Epithelial cell of proximal tubule (primary cell): Measurements from ENCODE around the gene DPYD. TPM values are rescaled to one million over a fixed set of nuclear protein-coding genes. Genes with fewer than 3 reads are reported as not detected.

ENCODE experiments used
- DNase-seq: peaks from one replicate; pipeline ENCODE4 v3.0.0-alpha.2; 2011; ENCODE audit warnings: low read depth
- H3K4me3 ChIP-seq: 2 replicates; pipeline ENCODE4 v1.5.1; 2011; ENCODE audit warnings: low read depth, mild to moderate bottlenecking, low read length
- total RNA-seq: library from RNA; depleted of rRNA; stranded (reverse); fragments of >200 nt; gene quantifications from 2 replicates; pipeline ENCODE4 v1.2.3, GENCODE V29; 2015
- TF ChIP-seq, protein P1 (sequence below): conservative IDR thresholded peaks from 2 replicates; pipeline ENCODE4 v1.5.1; 2012; ENCODE audit warnings: low read depth, mild to moderate bottlenecking, low read length

DPYD gene
- total RNA-seq, 1 donor from 2014 or later = 5.1 TPM

DNA sequence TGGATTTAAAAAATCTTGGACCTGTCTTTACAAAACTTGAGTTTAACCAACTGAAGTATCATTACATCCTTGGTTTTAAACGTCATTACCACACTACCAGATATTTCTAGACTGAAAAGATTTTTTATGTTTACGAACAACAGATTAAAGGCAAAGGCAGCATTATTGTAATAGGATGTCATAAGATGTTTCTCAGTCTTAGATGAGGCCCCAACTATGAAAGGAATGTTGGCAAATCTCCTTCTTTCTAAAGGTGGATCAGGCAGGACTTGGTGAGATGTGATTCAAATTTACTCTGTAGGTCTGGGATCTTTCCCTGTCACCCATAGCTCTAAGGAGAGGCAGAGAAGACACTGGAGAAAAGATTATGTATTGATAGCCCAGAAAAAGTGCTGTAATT lies 781.3 kb downstream of the DPYD start:
- DNase-seq = no peak
- TF ChIP-seq, protein P1, sequence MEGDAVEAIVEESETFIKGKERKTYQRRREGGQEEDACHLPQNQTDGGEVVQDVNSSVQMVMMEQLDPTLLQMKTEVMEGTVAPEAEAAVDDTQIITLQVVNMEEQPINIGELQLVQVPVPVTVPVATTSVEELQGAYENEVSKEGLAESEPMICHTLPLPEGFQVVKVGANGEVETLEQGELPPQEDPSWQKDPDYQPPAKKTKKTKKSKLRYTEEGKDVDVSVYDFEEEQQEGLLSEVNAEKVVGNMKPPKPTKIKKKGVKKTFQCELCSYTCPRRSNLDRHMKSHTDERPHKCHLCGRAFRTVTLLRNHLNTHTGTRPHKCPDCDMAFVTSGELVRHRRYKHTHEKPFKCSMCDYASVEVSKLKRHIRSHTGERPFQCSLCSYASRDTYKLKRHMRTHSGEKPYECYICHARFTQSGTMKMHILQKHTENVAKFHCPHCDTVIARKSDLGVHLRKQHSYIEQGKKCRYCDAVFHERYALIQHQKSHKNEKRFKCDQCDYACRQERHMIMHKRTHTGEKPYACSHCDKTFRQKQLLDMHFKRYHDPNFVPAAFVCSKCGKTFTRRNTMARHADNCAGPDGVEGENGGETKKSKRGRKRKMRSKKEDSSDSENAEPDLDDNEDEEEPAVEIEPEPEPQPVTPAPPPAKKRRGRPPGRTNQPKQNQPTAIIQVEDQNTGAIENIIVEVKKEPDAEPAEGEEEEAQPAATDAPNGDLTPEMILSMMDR = no peak
- H3K4me3 ChIP-seq = no peak overlapping the region

DNA sequence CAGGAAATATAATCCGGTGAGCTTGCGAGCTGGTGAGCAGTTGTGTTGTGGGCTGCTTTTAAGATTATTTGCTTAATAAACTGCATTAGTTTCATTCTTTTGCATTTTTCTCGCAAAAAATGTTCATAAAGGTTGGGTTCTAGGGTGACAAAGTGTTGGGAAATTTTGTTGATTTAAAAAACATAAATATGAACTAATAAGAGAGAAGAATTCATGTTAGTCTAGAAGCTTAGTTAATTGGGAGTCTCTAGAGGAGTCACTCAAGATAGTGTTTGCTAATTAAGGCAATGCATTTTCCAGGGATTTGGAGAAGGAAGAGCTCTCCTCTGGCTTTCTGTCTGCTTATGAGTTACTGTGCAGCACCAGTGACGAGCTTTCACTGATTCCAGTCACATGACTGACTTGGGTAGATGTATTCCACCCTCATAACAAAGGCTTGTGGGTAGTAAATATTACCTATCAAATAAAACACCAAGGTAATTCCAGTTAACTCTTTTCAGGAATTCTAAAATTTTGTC lies 782.3 kb downstream of the DPYD start:
- TF ChIP-seq, protein P1 = no peak
- no peak for DNase-seq
- peak overlapping the region; percentile 19 for H3K4me3 ChIP-seq

DNA sequence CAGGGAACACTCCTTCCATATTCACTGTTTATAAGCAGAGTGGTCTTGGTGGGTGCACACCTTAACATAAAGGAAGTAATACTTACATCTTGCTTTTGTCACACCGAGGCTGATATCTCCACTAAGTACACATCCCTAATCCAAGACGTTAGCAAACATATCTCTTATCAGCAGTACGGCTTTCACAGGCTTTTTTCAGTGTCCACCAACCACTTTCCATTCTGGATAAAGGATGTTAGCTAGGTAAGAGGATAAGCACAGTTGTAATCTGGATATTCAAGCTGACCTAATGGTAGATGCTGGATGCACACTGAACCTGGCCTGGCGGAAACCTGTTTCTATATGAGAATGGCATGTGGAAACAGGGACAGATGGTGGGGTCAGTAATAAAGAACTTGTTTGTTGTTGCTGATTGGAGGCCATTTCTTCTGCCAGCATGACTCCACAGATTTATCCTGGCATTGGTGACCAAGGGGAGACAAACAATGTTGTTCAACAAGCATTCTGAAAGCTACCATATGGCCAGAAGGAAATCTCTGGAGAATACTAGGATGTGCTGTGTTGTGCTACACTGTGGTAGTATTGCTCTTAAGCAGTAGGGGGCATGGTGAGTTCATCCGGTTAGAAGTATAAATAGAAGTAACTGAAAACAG lies 782.8 kb downstream of the DPYD start:
- no peak for DNase-seq
- TF ChIP-seq, protein P1 = peak; percentile 82

DNA sequence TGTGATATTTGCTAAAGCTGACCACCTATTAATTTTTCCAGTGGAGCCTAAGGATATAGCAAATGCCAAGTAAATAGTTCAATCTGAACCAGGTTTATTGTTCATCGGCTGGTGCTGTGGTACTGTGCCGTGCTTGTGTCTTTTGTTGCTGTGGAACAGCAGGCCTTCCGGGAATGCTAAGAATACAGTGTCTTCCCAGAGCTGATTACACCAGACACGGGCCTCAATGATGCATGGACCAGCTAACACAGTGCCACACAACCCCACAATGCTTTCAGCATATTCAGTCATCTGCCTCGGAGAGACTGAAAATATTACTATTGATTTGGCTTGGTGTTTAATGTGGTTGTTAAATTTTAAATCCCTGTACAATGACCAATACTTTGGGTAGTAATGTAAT lies 783.8 kb downstream of the DPYD start:
- TF ChIP-seq, protein P1 = no peak
- H3K4me3 ChIP-seq = no peak overlapping the region
- DNase-seq = no peak

More for the DNA sequence above, 782.8 kb downstream of the DPYD start:
- no peak overlapping the region for H3K4me3 ChIP-seq

DNA sequence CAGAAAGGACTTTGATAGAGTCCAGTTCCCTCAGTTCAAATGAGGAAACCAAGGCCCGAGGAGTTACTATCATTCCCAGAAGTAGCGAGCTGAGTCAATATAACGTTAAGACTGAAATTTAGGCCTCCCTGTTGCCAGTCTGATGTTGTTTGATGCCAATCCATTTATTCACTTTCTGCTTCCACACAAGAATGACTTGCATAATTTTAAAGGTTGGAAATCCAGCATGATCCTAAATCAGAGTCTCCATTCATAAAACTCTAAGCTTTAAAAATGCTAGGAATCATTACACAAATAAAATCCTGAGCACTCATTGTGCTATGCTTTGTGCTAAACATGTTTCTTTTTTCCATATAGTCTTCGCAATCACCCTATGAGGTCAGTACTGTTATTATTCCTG lies 784.9 kb downstream of the DPYD start:
- H3K4me3 ChIP-seq = no peak overlapping the region
- DNase-seq = no peak
- TF ChIP-seq, protein P1 = no peak

DNA sequence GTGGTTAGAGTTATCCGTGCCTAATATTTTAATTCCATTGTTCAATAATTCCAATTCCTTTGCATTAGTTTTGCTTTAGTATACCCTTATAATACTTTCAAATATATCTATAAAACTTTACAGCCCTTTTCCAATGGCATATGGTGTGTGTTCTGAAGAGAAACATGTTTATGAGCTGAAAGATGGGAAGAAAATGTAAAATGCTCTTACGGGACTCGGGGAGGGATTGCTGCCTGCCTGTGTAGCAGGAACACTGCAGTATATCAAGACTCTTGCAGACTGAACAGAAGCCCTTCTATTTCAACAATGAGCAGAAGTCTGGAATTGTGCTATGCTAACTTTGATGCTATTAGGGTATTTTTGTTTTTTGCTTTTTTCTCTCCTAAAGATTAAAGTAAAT lies 792.4 kb downstream of the DPYD start:
- H3K4me3 ChIP-seq = no peak overlapping the region
- TF ChIP-seq, protein P1 = no peak
- DNase-seq = no peak
